Stomach (tissue), 9 donors: Measurements from ENCODE around the gene MYO10. TPM values are rescaled to one million over a fixed set of nuclear protein-coding genes. Genes with fewer than 3 reads are reported as not detected.

Experiments
- DNase-seq, 2 donors: peaks; one replicate each; pipeline versions ENCODE4 v3.0.0 to v3.0.0-alpha.2; 2013 to 2019
- H3K27ac ChIP-seq, 5 donors: fragments of 200-600 bp in 4 of 5; sonication (generic) in 4 of 5; one replicate each; pipeline ENCODE4 v1.5.1; 2013 to 2019; ENCODE audit warnings: mild to moderate bottlenecking in 1 of 5, moderate library complexity in 1 of 5
- H3K27me3 ChIP-seq, 3 donors: fragments of 200-600 bp; sonication (generic); one replicate each; pipeline ENCODE4 v1.5.1; 2017 to 2019; ENCODE audit warnings: mixed run types in 1 of 3
- H3K36me3 ChIP-seq, 4 donors: fragments of 200-600 bp; sonication (generic); 1 replicate in 3 of 4; 2 replicates in 1 of 4; pipeline ENCODE4 v1.5.1; 2016 to 2019
- H3K4me1 ChIP-seq, 4 donors: fragments of 200-600 bp; sonication (generic); one replicate each; pipeline ENCODE4 v1.5.1; 2016 to 2019
- H3K4me3 ChIP-seq, 4 donors: fragments of 200-600 bp; sonication (generic) in 3 of 4; one replicate each; pipeline ENCODE4 v1.5.1; 2016 to 2019; ENCODE audit warnings: mild to moderate bottlenecking in 1 of 4
- H3K9me3 ChIP-seq, 4 donors: fragments of 200-600 bp; sonication (generic); one replicate each; pipeline ENCODE4 v1.5.1; 2016 to 2019
- EP300 ChIP-seq: sonication (generic); formaldehyde crosslinking; IDR thresholded peaks from one replicate; pipeline ENCODE4 v1.6.1; 2017; ENCODE audit warnings: antibody characterized with exemption
- POLR2A ChIP-seq, 4 donors: fragments of 450-650 bp; IDR thresholded peaks; one replicate each; pipeline ENCODE4 v1.6.1; 2016; ENCODE audit warnings: antibody characterized with exemption in 4 of 4, control low read depth in 2 of 4, mild to moderate bottlenecking in 1 of 4, moderate library complexity in 1 of 4
- POLR2AphosphoS5 ChIP-seq, 3 donors: sonication (generic); formaldehyde crosslinking; IDR thresholded peaks; one replicate each; pipeline ENCODE4 v1.6.1; 2016; ENCODE audit warnings: antibody characterized with exemption in 3 of 3
- WGBS, 5 donors: extraction: QIAGEN DNeasy Blood & Tissue Kit in 3 of 5; methylation state at CpG; one replicate each; pipeline versions ENCODE4 v1.1.5 to v1.1.7; 2013 to 2018; 5-methylcytosine and 5-hydroxymethylcytosine counted together
- intact Hi-C: fragments of 100-400 bp; cut with DNase I; formaldehyde crosslinking; loops from one replicate; pipeline ENCODE4 v1.15.1; 2023; ENCODE audit warnings: low total_unique reads
- polyA plus RNA-seq, 3 donors: library from polyadenylated mRNA; stranded (reverse); fragments of 200-250 nt; gene quantifications; one replicate each; pipeline ENCODE4 v1.2.3, GENCODE V29; 2013
- total RNA-seq, 5 donors: library from RNA; depleted of rRNA; stranded (reverse); fragments of >200 nt; gene quantifications; one replicate each; pipeline versions ENCODE4 v1.1.0 to v1.2.3, GENCODE V29; 2014 to 2016
- TF ChIP-seq, protein P1 (sequence below), 7 experiments: fragments of 450-650 bp in 4 of 7; fragments of 200-600 bp in 3 of 7; sonication (generic) in 3 of 7; IDR thresholded peaks; one replicate each; pipeline ENCODE4 v1.5.1; 2016 to 2019; ENCODE audit warnings: antibody characterized with exemption in 7 of 7, control low read depth in 2 of 7, mild to moderate bottlenecking in 1 of 7
- donor health status: healthy with polysubstance abuse.
- donor health status: Bipolar disorder and iron deficiency.
- donor health status: healthy.

Gene MYO10
- total and polyA plus RNA-seq, 8 donors, result 6.8 to 233 (median 76.5) TPM

- Histone ChIP-seq H3K4me1 (no peaks in the 10 kb centered on the region), H3K4me3 (no peak overlapping the region), H3K27ac (no peak overlapping the region), H3K36me3 (peaks cover 31 to 80% (median 72%) of the 10 kb centered on the region in 4 donors), H3K9me3 (no peaks in the 10 kb centered on the region), H3K27me3 (no peaks in the 10 kb centered on the region)
- intact Hi-C loops, result no loop called here
- 67 to 77% (median 70%) methylated on average over 8 of the region's 8 CpGs for WGBS, 5 donors
- DNase-seq, result no peak
- TF ChIP-seq, protein P1, sequence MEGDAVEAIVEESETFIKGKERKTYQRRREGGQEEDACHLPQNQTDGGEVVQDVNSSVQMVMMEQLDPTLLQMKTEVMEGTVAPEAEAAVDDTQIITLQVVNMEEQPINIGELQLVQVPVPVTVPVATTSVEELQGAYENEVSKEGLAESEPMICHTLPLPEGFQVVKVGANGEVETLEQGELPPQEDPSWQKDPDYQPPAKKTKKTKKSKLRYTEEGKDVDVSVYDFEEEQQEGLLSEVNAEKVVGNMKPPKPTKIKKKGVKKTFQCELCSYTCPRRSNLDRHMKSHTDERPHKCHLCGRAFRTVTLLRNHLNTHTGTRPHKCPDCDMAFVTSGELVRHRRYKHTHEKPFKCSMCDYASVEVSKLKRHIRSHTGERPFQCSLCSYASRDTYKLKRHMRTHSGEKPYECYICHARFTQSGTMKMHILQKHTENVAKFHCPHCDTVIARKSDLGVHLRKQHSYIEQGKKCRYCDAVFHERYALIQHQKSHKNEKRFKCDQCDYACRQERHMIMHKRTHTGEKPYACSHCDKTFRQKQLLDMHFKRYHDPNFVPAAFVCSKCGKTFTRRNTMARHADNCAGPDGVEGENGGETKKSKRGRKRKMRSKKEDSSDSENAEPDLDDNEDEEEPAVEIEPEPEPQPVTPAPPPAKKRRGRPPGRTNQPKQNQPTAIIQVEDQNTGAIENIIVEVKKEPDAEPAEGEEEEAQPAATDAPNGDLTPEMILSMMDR (IDR thresholded peaks at IDR 0.05), result no peak
- TF ChIP-seq POLR2A (IDR thresholded peaks at IDR 0.05) (no peak), POLR2AphosphoS5 (IDR thresholded peaks at IDR 0.05) (no peak), EP300 (no peak)
These were observed 236.0 kb downstream of the MYO10 start for GRCh38 chr5:16700081-16700480.

- H3K36me3 ChIP-seq, result peaks cover 21 to 74% (median 63%) of the 10 kb centered on the region in 4 donors
- no peaks in the 10 kb centered on the region for H3K9me3 ChIP-seq
- no peak for DNase-seq
- no peaks in the 10 kb centered on the region for H3K4me1 ChIP-seq
- WGBS, 5 donors, result 54 to 68% (median 57%) methylated on average over 4 of the region's 4 CpGs
- no peak overlapping the region for H3K4me3 ChIP-seq
- intact Hi-C loops, result no loop called here
- H3K27ac ChIP-seq, result no peak overlapping the region
- H3K27me3 ChIP-seq, result no peaks in the 10 kb centered on the region
- TF ChIP-seq POLR2AphosphoS5 (IDR thresholded peaks at IDR 0.05), result no peak
- no peak for TF ChIP-seq POLR2A (IDR thresholded peaks at IDR 0.05)
- no peak for TF ChIP-seq EP300
- TF ChIP-seq, protein P1 (IDR thresholded peaks at IDR 0.05), result no peak
These were observed 240.3 kb downstream of the MYO10 start for GRCh38 chr5:16695779-16696178.

DNA sequence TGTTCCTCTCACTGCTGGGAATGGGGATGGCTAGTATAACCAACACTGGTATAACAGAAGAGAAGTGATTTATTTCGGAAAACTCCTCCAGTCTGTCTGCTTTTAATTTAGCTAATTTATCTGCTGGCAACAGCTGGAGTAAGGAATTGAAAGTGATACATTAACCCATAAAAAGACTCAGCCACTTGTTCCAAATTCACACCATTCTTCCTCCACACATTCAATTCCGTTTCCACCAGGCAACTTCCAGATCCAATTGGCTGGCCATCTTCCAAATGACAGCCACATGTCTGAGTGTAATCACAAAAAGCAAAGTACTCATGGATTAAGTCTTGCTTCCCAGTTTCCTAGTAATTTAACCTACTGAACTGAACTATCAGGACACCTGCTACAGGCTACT, 242.2 kb downstream of the MYO10 start:
- DNase-seq, result no peak
- H3K27me3 ChIP-seq, result no peaks in the 10 kb centered on the region
- peaks cover 0 to 9% (median 0%) of the 10 kb centered on the region in 4 donors for H3K4me1 ChIP-seq
- intact Hi-C loops, result no loop called here
- no peak overlapping the region for H3K4me3 ChIP-seq
- 43 to 73% (median 60%) methylated on average over 2 of the region's 2 CpGs for WGBS, 5 donors
- no peak for TF ChIP-seq EP300
- TF ChIP-seq, protein P1 (IDR thresholded peaks at IDR 0.05), result no peak
- no peak for TF ChIP-seq POLR2AphosphoS5 (IDR thresholded peaks at IDR 0.05)
- no peak for TF ChIP-seq POLR2A (IDR thresholded peaks at IDR 0.05)
- H3K36me3 ChIP-seq, result peaks cover 20 to 71% (median 58%) of the 10 kb centered on the region in 4 donors
- H3K27ac ChIP-seq, result no peak overlapping the region
- H3K9me3 ChIP-seq, result no peaks in the 10 kb centered on the region

DNA sequence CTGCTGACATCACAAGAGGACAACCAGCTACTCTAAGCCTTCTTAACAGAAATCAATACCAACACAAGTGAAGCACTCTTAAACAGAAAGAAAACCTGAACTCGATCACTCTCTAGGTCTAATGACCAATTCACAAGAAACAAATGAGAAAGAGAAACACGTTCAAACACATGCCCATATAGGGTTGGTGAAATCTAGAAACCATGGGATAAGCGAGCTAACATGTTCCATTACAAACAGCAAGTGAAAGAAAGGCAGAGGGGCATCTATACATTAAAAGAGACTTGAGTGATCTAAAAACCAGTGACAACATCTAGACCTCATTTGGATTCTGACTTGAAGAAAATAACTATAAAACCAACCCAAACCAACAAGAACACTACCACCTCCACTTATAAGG, 244.4 kb downstream of the MYO10 start:
- TF ChIP-seq EP300 (no peak), POLR2AphosphoS5 (IDR thresholded peaks at IDR 0.05) (no peak), POLR2A (IDR thresholded peaks at IDR 0.05) (no peak)
- TF ChIP-seq, protein P1 (IDR thresholded peaks at IDR 0.05), result no peak
- Histone ChIP-seq H3K4me1 (peaks cover 0 to 11% (median 0%) of the 10 kb centered on the region in 4 donors), H3K9me3 (no peaks in the 10 kb centered on the region), H3K4me3 (no peak overlapping the region), H3K27ac (no peak overlapping the region), H3K36me3 (peaks cover 31 to 77% (median 67%) of the 10 kb centered on the region in 4 donors), H3K27me3 (no peaks in the 10 kb centered on the region)
- intact Hi-C loops, result no loop called here
- 72 to 85% (median 77%) methylated on average over 3 of the region's 3 CpGs for WGBS, 5 donors
- DNase-seq, result no peak
